T-helper 9 cell (primary cell): ENCODE data around the gene PDIA2.
"Not testable (repeated sequence)": the region's sequence is repeated elsewhere in the genome, so short reads cannot be mapped to it uniquely, and the experiment has no call there.

Experiments
- DNase-seq: peaks from one replicate; pipeline ENCODE4 v3.0.0-alpha.2; 2020

Gene PDIA2

DNA sequence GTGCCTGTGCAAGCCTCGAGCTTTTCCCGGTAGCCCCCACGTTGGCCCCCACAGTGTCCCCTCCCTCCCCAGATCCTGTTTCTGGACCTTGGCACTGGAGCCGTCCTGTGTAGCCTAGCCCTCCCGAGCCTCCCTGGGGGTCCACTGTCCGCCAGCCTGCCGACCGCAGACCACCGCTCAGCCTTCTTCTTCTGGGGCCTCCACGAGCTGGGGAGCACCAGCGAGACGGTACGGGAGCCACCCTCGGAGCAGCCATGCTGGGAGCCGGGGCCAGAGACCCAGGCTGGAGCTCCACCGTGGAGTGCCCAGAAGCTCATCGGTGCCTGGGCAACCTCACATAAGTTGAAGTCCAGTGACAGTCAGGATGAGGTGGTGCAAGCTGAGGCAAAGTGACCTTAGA, 19.0 kb upstream of the PDIA2 start:
- DNase-seq: no peak

GRCh38 chr16:264440-264951, 18.5 kb upstream of the PDIA2 start:
- no peak for DNase-seq

- no peak for DNase-seq
Measured at GRCh38 chr16:265002-265529, 17.9 kb upstream of the PDIA2 start.

- DNase-seq: no peak
Measured at GRCh38 chr16:265711-266110, 17.3 kb upstream of the PDIA2 start.

- DNase-seq: no peak
Measured at GRCh38 chr16:266258-267164, 16.5 kb upstream of the PDIA2 start.

DNA sequence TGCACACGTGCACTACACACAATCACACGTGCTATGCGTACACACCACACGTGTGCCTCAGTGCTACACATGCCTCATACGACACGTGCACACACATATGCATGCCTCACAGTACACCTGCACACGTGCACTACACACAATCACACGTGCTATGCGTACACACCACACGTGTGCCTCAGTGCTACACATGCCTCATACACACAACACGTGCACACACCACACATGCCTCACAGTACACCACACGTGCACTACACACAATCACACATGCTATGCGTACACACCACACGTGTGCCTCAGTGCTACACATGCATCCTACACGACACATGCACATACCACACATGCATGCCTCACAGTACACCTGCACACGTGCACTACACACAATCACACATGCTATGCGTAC, 15.4 kb upstream of the PDIA2 start:
- not testable (repeated sequence) for DNase-seq

DNA sequence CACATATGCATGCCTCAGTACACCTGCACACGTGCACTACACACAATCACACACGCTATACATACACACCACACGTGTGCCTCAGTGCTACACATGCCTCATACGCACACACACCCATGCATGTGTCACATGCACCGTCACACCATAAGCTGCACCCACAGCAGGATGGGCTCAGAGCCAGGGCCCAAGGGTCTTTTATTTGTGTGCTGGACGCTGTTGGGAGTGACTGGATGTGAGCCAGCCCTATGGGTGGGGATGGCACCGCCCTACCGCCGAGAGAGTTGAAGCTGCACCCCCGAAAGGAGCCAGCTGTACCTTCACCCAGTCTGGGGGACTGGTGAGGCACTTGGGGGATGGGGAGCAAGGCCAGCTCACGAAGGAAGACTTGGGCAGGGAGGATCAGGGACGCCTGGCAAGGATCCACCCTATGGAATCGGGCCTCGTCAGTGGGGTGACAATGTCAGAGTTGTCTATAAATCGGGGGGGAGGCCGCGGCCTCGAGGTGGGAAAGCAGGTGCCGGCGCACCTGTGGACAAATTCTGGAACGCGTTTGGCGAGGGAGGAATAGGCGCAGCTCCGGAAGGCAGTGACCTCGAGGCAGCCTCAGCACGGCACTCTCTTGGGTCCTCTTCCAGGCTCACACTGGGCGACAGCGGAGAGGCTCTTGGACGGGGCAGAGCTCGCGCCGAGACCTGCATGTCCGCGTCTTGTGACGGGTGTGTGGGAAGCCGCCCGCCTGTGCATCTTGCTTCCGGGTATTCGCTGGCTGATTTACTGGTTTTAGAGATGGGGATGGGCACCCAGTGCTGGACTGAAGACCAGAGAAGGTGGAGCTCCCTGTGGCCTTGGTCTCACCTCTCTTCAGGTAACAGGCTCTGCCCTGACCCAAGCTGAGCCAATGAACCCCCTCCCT, 14.6 kb upstream of the PDIA2 start:
- DNase-seq: no peak

GRCh38 chr16:269061-269796, 13.7 kb upstream of the PDIA2 start:
- no peak for DNase-seq

GRCh38 chr16:270381-271255, 12.3 kb upstream of the PDIA2 start:
- no peak for DNase-seq

GRCh38 chr16:272633-273546, 10.1 kb upstream of the PDIA2 start:
- no peak for DNase-seq

- DNase-seq: no peak
Measured at GRCh38 chr16:273547-274421, 9.2 kb upstream of the PDIA2 start.

DNA sequence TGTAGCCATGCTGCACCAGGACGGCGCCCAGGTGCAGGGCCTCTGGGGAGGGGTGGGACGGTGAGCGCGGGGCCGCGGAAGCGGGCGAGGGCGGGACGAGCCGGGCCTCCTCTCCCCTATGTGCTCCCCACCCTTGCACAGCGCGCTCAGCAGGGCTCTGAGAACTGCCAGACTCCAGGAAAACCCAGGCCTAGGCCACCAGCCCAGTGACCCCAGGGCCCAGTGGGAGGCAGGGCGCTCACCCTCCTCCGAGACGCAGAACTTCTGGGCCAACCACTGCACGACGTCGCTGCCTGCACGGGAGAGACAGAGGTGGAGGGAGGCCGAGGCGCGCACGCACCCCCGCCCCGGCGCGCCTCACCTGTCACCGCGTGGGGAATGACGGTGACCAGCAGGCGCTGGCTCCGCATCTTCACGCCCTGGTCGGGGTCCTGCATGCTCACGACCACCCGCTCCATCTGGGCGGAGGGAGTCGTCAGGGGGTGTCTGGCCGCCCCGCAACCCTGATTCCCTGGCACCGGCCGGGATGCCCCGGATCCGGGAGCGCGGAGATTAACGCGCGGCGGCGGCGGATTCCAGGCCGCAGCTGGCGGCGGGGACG, 7.8 kb upstream of the PDIA2 start:
- no peak for DNase-seq

GRCh38 chr16:275786-276232, 7.2 kb upstream of the PDIA2 start, which contains the start of gene RGS11:
Gene RGS11, minus strand, starts transcription at chr16:275944. Its CDS starts 33 bp downstream, at chr16:275911.
- no peak for DNase-seq

DNA sequence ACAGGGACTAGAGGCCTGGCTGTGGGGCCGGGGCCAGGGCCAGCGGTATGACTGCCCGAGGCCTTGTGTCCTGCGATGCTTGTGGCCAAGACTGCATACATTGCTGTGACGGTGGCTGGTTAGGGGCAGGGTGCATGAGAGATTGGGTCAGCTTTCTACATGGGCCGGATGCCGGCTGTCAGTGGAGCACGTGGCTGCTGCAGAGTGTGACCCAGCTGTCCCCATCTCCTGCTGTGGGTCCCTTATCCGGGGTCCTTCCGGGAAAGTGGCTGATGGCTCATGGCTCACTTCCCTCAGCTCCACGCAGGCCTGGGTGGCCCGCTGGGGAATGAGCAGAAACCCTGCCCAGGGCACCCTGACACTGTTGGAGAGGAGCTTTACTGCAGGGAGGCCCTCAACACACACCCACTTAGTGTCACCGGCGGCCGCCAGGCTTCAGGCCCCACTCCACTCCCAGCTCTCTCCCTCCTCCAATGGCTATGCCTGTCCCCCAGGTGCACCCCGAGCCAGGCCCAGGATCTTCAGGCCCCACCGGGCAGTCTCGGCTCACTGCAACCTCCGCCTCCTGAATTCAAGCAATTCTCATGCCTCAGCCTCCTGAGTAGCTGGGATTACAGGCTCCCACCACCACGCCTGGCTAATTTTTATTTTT, 6.4 kb upstream of the PDIA2 start:
- DNase-seq: no peak

GRCh38 chr16:278863-279366, 4.0 kb upstream of the PDIA2 start:
- no peak for DNase-seq

- DNase-seq: no peak
Measured at GRCh38 chr16:279531-279930, 3.4 kb upstream of the PDIA2 start.

DNA sequence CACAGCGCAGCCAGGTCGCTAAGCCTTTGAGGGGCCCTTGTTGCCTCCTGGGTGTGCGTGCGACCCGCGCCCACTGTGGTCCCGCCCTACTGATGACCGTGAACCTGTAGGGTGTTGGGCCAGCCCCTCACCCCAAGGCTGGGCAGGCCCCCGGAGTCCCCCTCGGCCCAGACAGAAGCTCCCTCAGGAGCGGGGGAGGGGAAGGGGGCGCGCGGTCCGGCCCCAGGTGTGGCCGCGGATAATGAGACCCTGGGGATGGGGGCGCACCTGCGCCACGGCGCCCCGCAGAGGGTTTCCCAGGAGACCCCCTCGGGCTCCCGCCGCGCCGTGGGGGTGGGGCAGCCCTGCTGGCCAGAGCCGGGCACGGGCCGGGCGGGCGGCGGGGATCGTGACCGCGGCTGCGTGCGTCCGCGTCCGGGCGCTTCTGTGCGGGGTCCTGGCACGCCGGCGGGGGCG, 2.9 kb upstream of the PDIA2 start:
- DNase-seq: no peak

DNA sequence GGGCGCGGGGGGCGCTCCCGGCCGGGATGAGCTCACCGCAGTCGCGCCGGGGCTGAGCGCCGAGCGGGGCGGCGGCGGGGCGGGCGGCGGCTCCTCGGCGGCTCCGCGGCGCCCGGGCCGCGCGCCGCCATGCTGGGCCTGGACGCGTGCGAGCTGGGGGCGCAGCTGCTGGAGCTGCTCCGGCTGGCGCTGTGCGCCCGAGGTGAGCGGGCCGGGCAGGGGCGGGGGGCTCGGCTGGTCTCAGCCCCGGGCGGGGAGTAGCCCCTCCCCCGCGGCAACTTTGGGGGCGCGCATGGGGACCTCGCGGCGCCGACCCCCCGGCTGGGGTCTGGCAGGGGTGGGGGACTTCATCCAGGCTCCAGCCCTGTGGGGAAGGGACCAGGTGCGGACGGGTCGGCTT, 2.4 kb upstream of the PDIA2 start, which contains the start of gene ARHGDIG:
ARHGDIG (plus strand) TSS at position 40 of the 400 bp plus-strand sequence; CDS start at position 130, 90 bp downstream.
- DNase-seq: no peak
